ENCODE measurements around the gene DNAJB2.

DNA sequence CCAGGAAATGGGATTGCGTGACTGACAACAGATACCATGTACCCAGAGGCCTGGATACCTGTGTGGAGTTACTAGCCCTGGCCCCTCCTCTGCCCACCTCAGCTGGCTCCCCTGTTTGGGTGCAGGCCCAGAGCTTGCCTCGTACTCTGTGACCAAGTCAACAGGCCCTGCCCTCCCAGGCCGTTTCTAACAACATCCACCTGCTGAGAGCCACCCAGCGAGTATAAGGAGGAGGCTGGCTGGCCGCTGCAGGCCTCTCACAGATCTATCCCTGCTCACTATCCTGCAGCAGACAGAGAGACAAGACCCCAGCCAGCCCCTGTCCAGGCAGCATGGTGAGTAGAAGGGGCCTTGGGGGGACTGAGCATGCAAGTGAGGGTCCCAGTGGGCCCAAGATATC lies 12.9 kb upstream of the DNAJB2 start:
- TF ChIP-seq CTCF (IDR thresholded peaks at IDR 0.05): no peak
- no peak for TF ChIP-seq POLR2A (IDR thresholded peaks at IDR 0.05)
